Fibroblast of skin of left biceps (primary cell): ENCODE results near the gene ZNG1F.
"Not testable (repeated sequence)": the region's sequence is repeated elsewhere in the genome, so short reads cannot be mapped to it uniquely, and the experiment has no call there.

Experiments
- DNase-seq, 2 experiments: peaks; one replicate each; pipeline ENCODE4 v3.0.0-alpha.2; 2013; ENCODE audit warnings: low read depth in 2 of 2

Gene ZNG1F

GRCh38 chr9:41086215-41086614 is 102.9 kb downstream of the ZNG1F start:
- DNase-seq: not testable (repeated sequence)

- not testable (repeated sequence) for DNase-seq
Observed at GRCh38 chr9:41082358-41082757, 106.8 kb downstream of the ZNG1F start.
